HepG2 (cell line): ENCODE measurements around the gene SLIT3. TPM values are rescaled to one million over a fixed set of nuclear protein-coding genes. Genes with fewer than 3 reads are reported as not detected.

Source experiments
- ATAC-seq: fragments of 200-7000 bp; cut with Tn5 transposase; 3 replicates; pipeline ENCODE4 v1.9.1; 2020; ENCODE audit warnings: mild to moderate bottlenecking, moderate library complexity
- BruUV-seq: library from RNA; stranded (reverse); fragments of 400-500 nt; replicated peaks from 2 replicates; lab custom pipeline; 2021; lab: Mats Ljungman, UMichigan
- CTCF ChIA-PET: fragments of 300-600 bp; formaldehyde crosslinking; extraction: SDS; loops from one replicate; lab custom pipeline; 2021; ENCODE audit warnings: low total read pairs, inconsistent platforms, low intra/inter-chr PET ratio; lab: Yijun Ruan, JAX
- POLR2A ChIA-PET: fragments of 350-600 bp; sonication (Branson Sonifier 250); formaldehyde crosslinking; loops from one replicate; lab custom pipeline; 2020; ENCODE audit warnings: antibody characterized with exemption, inconsistent platforms; lab: Yijun Ruan, JAX
- DNase-seq: peaks from one replicate; pipeline ENCODE4 v3.0.0-alpha.2; 2015; ENCODE audit warnings: low spot score
- FAIRE-seq: peaks from 3 replicates; lab custom pipeline; 2011; peaks lifted over from hg19 to GRCh38; lab: Jason Lieb, UNC
- H2AFZ ChIP-seq: one replicate; pipeline ENCODE4 v1.6.1; 2011; ENCODE audit warnings: low read length, inconsistent platforms
- H3K27ac ChIP-seq: fragments of 300-600 bp; 3 replicates; pipeline ENCODE4 v1.8.0; 2011; ENCODE audit warnings: mixed run types, mild to moderate bottlenecking, mixed read lengths, low read length, inconsistent platforms; ENCODE audit not compliant: insufficient read depth; ENCODE audit errors: extremely low read length
- H3K27me3 ChIP-seq, 2 experiments: fragments of 200-600 bp in 1 of 2; 2 replicates in 1 of 2; 3 replicates in 1 of 2; pipeline versions ENCODE4 v1.6.0 to v1.8.0; 2011; ENCODE audit warnings: low read length in 2 of 2, mild to moderate bottlenecking in 2 of 2, moderate library complexity in 2 of 2, inconsistent platforms in 1 of 2; ENCODE audit not compliant: insufficient read depth in 2 of 2, control insufficient read depth in 1 of 2
- H3K36me3 ChIP-seq, 2 experiments: fragments of 200-600 bp in 1 of 2; replicated peaks in 1 of 2; 2 replicates in 1 of 2; 3 replicates in 1 of 2; pipeline versions ENCODE4 v1.5.1 to v1.8.0; 2011; ENCODE audit warnings: low read length in 2 of 2, inconsistent platforms in 1 of 2; ENCODE audit not compliant: insufficient read depth in 2 of 2, control insufficient read depth in 1 of 2
- H3K4me1 ChIP-seq: 2 replicates; pipeline ENCODE4 v1.5.1; 2012; ENCODE audit warnings: low read length, inconsistent platforms; ENCODE audit not compliant: insufficient read depth
- H3K4me2 ChIP-seq: 2 replicates; pipeline ENCODE4 v1.6.0; 2011; ENCODE audit warnings: low read depth, low read length, inconsistent platforms
- H3K4me3 ChIP-seq, 3 experiments: fragments of 200-600 bp in 1 of 3; sonication (generic), shearing (Covaris generic) in 1 of 3; replicated peaks in 1 of 3; 2 replicates each; pipeline ENCODE4 v1.5.1; 2011 to 2016; ENCODE audit warnings: low read length in 3 of 3, inconsistent platforms in 2 of 3, low read depth in 2 of 3, mild to moderate bottlenecking in 2 of 3, control low read depth in 1 of 3, mixed read lengths in 1 of 3; ENCODE audit not compliant: insufficient read depth in 1 of 3
- H3K79me2 ChIP-seq: one replicate; pipeline ENCODE4 v1.6.1; 2011; ENCODE audit warnings: low read length, inconsistent platforms; ENCODE audit not compliant: insufficient read depth
- H3K9ac ChIP-seq: 2 replicates; pipeline ENCODE4 v1.6.0; 2011; ENCODE audit warnings: mild to moderate bottlenecking, low read depth, low read length, inconsistent platforms; ENCODE audit not compliant: insufficient read depth
- H3K9me3 ChIP-seq: 2 replicates; pipeline ENCODE4 v1.5.1; 2012; ENCODE audit warnings: mild to moderate bottlenecking, low read length
- H4K20me1 ChIP-seq: 2 replicates; pipeline ENCODE4 v1.6.0; 2011; ENCODE audit warnings: inconsistent platforms, mild to moderate bottlenecking, low read length, moderate library complexity; ENCODE audit not compliant: insufficient read depth
- MTA3 ChIP-seq: sonication (generic); formaldehyde crosslinking; IDR thresholded peaks from 2 replicates; pipeline ENCODE4 v1.4.0; 2020; ENCODE audit warnings: missing genetic modification reagents
- PAWR ChIP-seq: sonication (generic); formaldehyde crosslinking; IDR thresholded peaks from 2 replicates; pipeline ENCODE4 v1.4.0; 2020; ENCODE audit warnings: missing genetic modification reagents, mild to moderate bottlenecking, borderline replicate concordance
- ZKSCAN5 ChIP-seq: sonication (generic); formaldehyde crosslinking; IDR thresholded peaks from 2 replicates; pipeline ENCODE4 v1.5.1; 2020; ENCODE audit warnings: mild to moderate bottlenecking, missing genetic modification reagents
- ZNF274 ChIP-seq: sonication (generic); formaldehyde crosslinking; IDR thresholded peaks from 2 replicates; pipeline ENCODE4 v1.5.1; 2020; ENCODE audit warnings: mild to moderate bottlenecking, missing genetic modification reagents
- ZNF546 ChIP-seq: sonication (generic); formaldehyde crosslinking; conservative IDR thresholded peaks from 2 replicates; pipeline ENCODE4 v1.8.1; 2023; ENCODE audit warnings: mild to moderate bottlenecking, missing genetic modification reagents
- ZNF547 ChIP-seq: sonication (generic); formaldehyde crosslinking; IDR thresholded peaks from 2 replicates; pipeline ENCODE4 v1.5.1; 2020; ENCODE audit warnings: mild to moderate bottlenecking, missing genetic modification reagents
- ZNF720 ChIP-seq: sonication (generic); formaldehyde crosslinking; IDR thresholded peaks from 2 replicates; pipeline ENCODE4 v1.4.0; 2020; ENCODE audit warnings: missing genetic modification reagents
- ZNF788 ChIP-seq: sonication (generic); formaldehyde crosslinking; IDR thresholded peaks from 2 replicates; pipeline ENCODE4 v1.5.0; 2020; ENCODE audit warnings: mild to moderate bottlenecking, missing genetic modification reagents, borderline replicate concordance
- WGBS: methylation state at CpG from one replicate; pipeline ENCODE4 v1.1.6; 2017; ENCODE audit warnings: low lambda C conversion rate; 5-methylcytosine and 5-hydroxymethylcytosine counted together
- in situ Hi-C: cut with HindIII; loops from 2 replicates; pipeline ENCODE4 v1.10.0; 2017; ENCODE audit warnings: low pct_unique_long_range_greater_than_20kb; ENCODE audit not compliant: extremely low pct_ligation_motif_present
- intact Hi-C: fragments of 100-400 bp; cut with micrococcal nuclease; formaldehyde crosslinking; loops from one replicate; pipeline ENCODE4 v1.10.0; 2022; ENCODE audit not compliant: unreplicated experiment
- polyA plus RNA-seq, 8 experiments: library from polyadenylated mRNA; depleted of rRNA in 3 of 8; stranded (reverse) in 7 of 8; unstranded in 1 of 8; fragments of >200 nt; fragmentation: Illumina TruSeq in 4 of 8; extraction: Trizol in 4 of 8; gene quantifications; 2 replicates each; pipeline versions ENCODE4 v1.2.1 to v1.2.3, GENCODE V29; 2011 to 2016; ENCODE audit warnings: low read depth in 4 of 8, missing spikeins in 1 of 8, mixed read lengths in 1 of 8; ENCODE audit not compliant: insufficient read depth in 1 of 8
- total RNA-seq, 5 experiments: library from RNA; depleted of rRNA; stranded (reverse); fragments of >200 nt; fragmentation: Illumina TruSeq; extraction: Trizol; gene quantifications; 2 replicates each; pipeline ENCODE4 v1.2.3, GENCODE V29; 2016; ENCODE audit warnings: low read depth in 1 of 5
- TF ChIP-seq, protein P1 (sequence below): IDR thresholded peaks from 2 replicates; pipeline ENCODE4 v1.6.1; 2012; ENCODE audit warnings: inconsistent platforms
- TF ChIP-seq, protein P2 (sequence below): sonication (generic); formaldehyde crosslinking; IDR thresholded peaks from 2 replicates; pipeline ENCODE4 v1.5.1; 2020; ENCODE audit warnings: missing genetic modification reagents, mild to moderate bottlenecking, borderline replicate concordance

Gene SLIT3
- total and polyA plus RNA-seq, 2 of the 13 experiments (the other 11 are each of a cell fraction or from before 2014, with no cell fraction given): not detected

DNA sequence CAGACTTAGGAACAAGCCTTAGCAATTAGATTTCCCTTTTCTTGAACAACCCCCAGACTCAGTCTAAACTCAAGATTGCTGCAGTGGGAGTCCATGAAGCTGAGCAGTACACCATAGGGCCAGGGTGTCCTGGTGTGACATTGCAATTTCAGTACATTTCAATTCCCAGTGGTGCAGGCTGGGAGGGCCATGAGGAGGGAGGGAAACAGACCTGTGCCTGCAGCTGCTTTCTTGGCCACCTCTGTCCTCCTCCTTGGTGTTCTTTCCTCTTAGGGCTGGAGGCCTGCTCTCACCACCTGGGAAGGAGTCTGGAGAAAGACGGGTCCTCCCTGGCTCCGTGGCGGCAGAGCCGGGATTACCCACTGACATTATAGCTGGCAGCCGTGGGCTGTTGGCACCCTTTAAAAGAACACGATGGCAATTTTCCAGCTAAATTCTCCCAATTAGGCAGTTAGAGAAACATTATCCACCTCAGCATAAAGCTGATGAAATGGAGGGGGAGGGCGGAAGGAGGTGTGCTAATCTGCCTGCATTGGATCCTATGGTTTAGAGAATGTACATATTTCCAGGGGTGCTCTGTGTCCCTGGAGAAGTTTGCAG, 186.4 kb downstream of the SLIT3 start:
- H3K4me2 ChIP-seq: no peak overlapping the region
- H3K27ac ChIP-seq: no peak overlapping the region
- ChIA-PET CTCF (no interaction called here), POLR2A (no interaction called here)
- H3K9me3 ChIP-seq: no peaks in the 10 kb centered on the region
- no TSS peak for BruUV-seq
- no peaks in the 10 kb centered on the region for H3K27me3 ChIP-seq
- H2AFZ ChIP-seq: no peak overlapping the region
- in situ Hi-C loops: no loop called here
- H3K9ac ChIP-seq: no peak overlapping the region
- FAIRE-seq: no peak
- no peak for ATAC-seq
- no peak for DNase-seq
- WGBS: 74% methylated on average over 7 of the region's 7 CpGs
- no peak overlapping the region for H3K4me3 ChIP-seq
- no peaks in the 10 kb centered on the region for H4K20me1 ChIP-seq
- H3K36me3 ChIP-seq: no peaks in the 10 kb centered on the region
- no peaks in the 10 kb centered on the region for H3K4me1 ChIP-seq
- H3K79me2 ChIP-seq: no peaks in the 10 kb centered on the region
- intact Hi-C loops: no loop called here
- TF ChIP-seq ZNF547 (CRISPR knock-in tag) (no peak), ZNF720 (no peak), ZKSCAN5 (no peak), PAWR (CRISPR knock-in tag) (no peak), ZNF546 (CRISPR knock-in tag) (no peak), ZNF274 (CRISPR knock-in tag) (no peak)
- TF ChIP-seq, protein P1, sequence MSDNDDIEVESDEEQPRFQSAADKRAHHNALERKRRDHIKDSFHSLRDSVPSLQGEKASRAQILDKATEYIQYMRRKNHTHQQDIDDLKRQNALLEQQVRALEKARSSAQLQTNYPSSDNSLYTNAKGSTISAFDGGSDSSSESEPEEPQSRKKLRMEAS: no peak

DNA sequence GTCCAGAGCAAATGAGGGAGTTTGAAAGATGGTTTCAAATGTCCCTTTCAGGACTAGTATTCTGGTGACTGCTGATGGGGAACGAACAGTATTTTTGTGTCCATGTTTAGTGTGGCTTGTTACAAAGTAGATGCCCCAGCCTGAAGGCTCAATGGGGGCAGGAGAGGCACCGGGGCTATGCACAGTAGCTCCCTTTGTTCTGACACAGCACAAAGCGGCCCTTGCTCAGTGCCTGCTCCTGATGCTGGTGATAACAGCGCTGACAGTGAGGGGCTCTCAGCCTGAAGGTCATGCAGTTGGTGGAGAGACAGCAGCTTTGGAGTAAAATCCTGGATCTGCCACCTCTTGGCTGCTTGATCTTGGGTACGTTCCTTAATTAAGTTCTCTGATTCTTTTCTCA, 188.9 kb downstream of the SLIT3 start:
- in situ Hi-C loops (no loop called here), intact Hi-C loops (no loop called here)
- Histone ChIP-seq H3K36me3 (no peaks in the 10 kb centered on the region), H3K9ac (no peak overlapping the region), H3K27me3 (no peaks in the 10 kb centered on the region), H2AFZ (no peak overlapping the region), H3K4me1 (no peaks in the 10 kb centered on the region), H3K4me2 (no peak overlapping the region), H4K20me1 (no peaks in the 10 kb centered on the region), H3K27ac (no peak overlapping the region), H3K9me3 (no peaks in the 10 kb centered on the region), H3K79me2 (no peaks in the 10 kb centered on the region), H3K4me3 (no peak overlapping the region)
- FAIRE-seq: no peak
- POLR2A ChIA-PET: no interaction called here
- no TSS peak for BruUV-seq
- ATAC-seq: no peak
- WGBS: 5% methylated on average over 4 of the region's 5 CpGs
- CTCF ChIA-PET: no interaction called here
- DNase-seq: no peak
- TF ChIP-seq ZNF788 (CRISPR knock-in tag) (no peak), ZNF720 (no peak), MTA3 (CRISPR knock-in tag) (no peak)
- TF ChIP-seq, protein P2, sequence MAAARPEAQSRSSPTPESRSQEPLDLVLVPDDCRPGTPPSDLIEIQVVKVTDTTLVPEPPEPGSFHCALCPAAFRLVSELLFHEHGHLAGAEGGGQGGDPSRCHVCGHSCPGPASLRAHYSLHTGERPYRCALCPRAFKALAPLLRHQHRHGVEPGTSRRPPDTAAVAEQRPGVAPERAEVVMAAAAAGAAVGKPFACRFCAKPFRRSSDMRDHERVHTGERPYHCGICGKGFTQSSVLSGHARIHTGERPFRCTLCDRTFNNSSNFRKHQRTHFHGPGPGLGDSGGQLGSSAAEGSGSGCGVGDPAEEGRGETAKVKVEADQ (CRISPR knock-in tag): no peak
